ENCODE results near the gene AKAP6. TPM values are rescaled to one million over a fixed set of nuclear protein-coding genes. Genes with fewer than 3 reads are reported as not detected.

AKAP6 gene
- total RNA-seq, 1 experiment from 2014 or later: 1.1 TPM

DNA sequence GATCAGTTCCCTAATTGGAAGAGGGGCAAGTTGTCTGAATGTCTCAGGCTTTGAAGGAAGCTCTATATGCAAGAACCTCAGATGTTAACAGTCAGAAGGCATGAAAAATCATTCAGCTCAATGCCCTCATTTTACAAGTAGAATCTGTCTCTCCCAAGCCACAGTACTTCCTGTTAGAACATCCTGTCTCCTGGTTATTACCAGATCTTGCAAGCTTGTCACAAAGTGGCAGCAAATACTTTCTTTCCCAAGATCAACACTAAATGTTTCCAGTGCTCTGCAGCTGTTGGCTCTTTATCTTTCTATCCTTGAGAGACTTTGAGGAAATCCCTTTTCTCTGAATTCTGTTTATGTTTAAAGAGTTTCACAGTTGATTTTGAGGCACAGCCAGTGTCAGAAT, 235.5 kb downstream of the AKAP6 start:
- no peak overlapping the region for H4K91ac ChIP-seq (ENCODE audit: insufficient read length, low read depth, low read length)
- TF ChIP-seq, protein P1, sequence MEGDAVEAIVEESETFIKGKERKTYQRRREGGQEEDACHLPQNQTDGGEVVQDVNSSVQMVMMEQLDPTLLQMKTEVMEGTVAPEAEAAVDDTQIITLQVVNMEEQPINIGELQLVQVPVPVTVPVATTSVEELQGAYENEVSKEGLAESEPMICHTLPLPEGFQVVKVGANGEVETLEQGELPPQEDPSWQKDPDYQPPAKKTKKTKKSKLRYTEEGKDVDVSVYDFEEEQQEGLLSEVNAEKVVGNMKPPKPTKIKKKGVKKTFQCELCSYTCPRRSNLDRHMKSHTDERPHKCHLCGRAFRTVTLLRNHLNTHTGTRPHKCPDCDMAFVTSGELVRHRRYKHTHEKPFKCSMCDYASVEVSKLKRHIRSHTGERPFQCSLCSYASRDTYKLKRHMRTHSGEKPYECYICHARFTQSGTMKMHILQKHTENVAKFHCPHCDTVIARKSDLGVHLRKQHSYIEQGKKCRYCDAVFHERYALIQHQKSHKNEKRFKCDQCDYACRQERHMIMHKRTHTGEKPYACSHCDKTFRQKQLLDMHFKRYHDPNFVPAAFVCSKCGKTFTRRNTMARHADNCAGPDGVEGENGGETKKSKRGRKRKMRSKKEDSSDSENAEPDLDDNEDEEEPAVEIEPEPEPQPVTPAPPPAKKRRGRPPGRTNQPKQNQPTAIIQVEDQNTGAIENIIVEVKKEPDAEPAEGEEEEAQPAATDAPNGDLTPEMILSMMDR (conservative IDR thresholded peaks at IDR 0.05): no peak
- no peak overlapping the region for H2BK20ac ChIP-seq (ENCODE audit: low read depth, low read length, poor library complexity, severe bottlenecking)
- no peak overlapping the region for H3K27ac Mint-ChIP-seq
- no peak overlapping the region for H3K56ac ChIP-seq (ENCODE audit: insufficient read length, low read depth, low read length)
- no peak for DNase-seq
- H2BK5ac ChIP-seq (ENCODE audit: insufficient read length, low read length): no peak overlapping the region
- H2BK15ac ChIP-seq (ENCODE audit: low read depth, low read length): no peak overlapping the region
- no peaks in the 10 kb centered on the region for H3K36me3 Mint-ChIP-seq (ENCODE audit: insufficient read depth in 1 of 3, low read depth in 3 of 3)
- no peaks in the 10 kb centered on the region; a peak in 1 of 5 replicates for H3K9me3 Mint-ChIP-seq
- no peak overlapping the region for H3K23ac ChIP-seq (ENCODE audit: insufficient read length, low read depth, low read length)
- no peaks in the 10 kb centered on the region for H3K27me3 ChIP-seq (ENCODE audit: insufficient read depth, low read length)
- H3K18ac ChIP-seq (ENCODE audit: insufficient read length, low read depth, low read length): no peak overlapping the region
- no peaks in the 10 kb centered on the region; the same call in 1 of the 2 replicates for H3K27me3 Mint-ChIP-seq (ENCODE audit: low read depth)
- no peaks in the 10 kb centered on the region for H4K20me1 ChIP-seq (ENCODE audit: control insufficient read depth, insufficient read depth, insufficient read length)
- no peak overlapping the region for H2AFZ ChIP-seq (ENCODE audit: low read length)
- H3K14ac ChIP-seq (ENCODE audit: insufficient read depth, low read length): no peak overlapping the region
- H3K4me3 Mint-ChIP-seq: no peak overlapping the region
- no peaks in the 10 kb centered on the region for H3K4me1 ChIP-seq (ENCODE audit: insufficient read depth, low read length)
- no peak overlapping the region for H3K27ac ChIP-seq (ENCODE audit: insufficient read length, low read depth, low read length)
- H3K4me1 Mint-ChIP-seq: peaks cover 0 to 2% of the 10 kb centered on the region in 2 experiments; a peak in 1 of 4 replicates
- no peak overlapping the region for H4K5ac ChIP-seq (ENCODE audit: insufficient read length, low read depth, low read length)
- no peaks in the 10 kb centered on the region for H3K9me3 ChIP-seq (ENCODE audit: control insufficient read depth, low read depth, low read length)
- no peaks in the 10 kb centered on the region for H3K79me2 ChIP-seq (ENCODE audit: insufficient read depth, low read length)
- no peak overlapping the region for H3T11ph ChIP-seq (ENCODE audit: low read length)
- no peak overlapping the region for H2BK120ac ChIP-seq (ENCODE audit: low read depth, low read length, poor library complexity, severe bottlenecking)
- H3K9ac ChIP-seq (ENCODE audit: extremely low read depth, insufficient read length, low read length): no peak overlapping the region
- H2AK5ac ChIP-seq (ENCODE audit: insufficient read length, low read length): no peak overlapping the region
- H3K79me1 ChIP-seq (ENCODE audit: insufficient read depth, low read depth, low read length, poor library complexity, severe bottlenecking): no peaks in the 10 kb centered on the region
- no peak overlapping the region for H3K4me2 ChIP-seq (ENCODE audit: insufficient read depth, insufficient read length, low read length)
- no peak overlapping the region for H4K8ac ChIP-seq (replicated peaks; ENCODE audit: insufficient read length, low read depth, low read length)
- no peaks in the 10 kb centered on the region for H3K23me2 ChIP-seq (ENCODE audit: insufficient read length, low read depth, low read length, poor library complexity, severe bottlenecking)
- H3K4ac ChIP-seq (ENCODE audit: low read depth, low read length): no peak overlapping the region
- no peak overlapping the region for H2BK12ac ChIP-seq (ENCODE audit: insufficient read length, low read depth, low read length)

Measured in H9 (cell line).